Globus pallidus (tissue), 1 donor: ENCODE results near the gene NHLH2.

Source experiments
- DNase-seq: peaks from one replicate; pipeline ENCODE4 v3.0.0-alpha.2; 2015; ENCODE audit warnings: low spot score

The NHLH2 gene

GRCh38 chr1:115802416-115802815 is 38.5 kb downstream of the NHLH2 start:
- no peak for DNase-seq

- no peak for DNase-seq
These were observed 43.4 kb downstream of the NHLH2 start for GRCh38 chr1:115797486-115797885.

- no peak for DNase-seq
These were observed 44.0 kb downstream of the NHLH2 start for GRCh38 chr1:115796897-115797296.

- DNase-seq = no peak
These were observed 44.9 kb downstream of the NHLH2 start for GRCh38 chr1:115796036-115796435.

GRCh38 chr1:115794976-115795639 is 45.8 kb downstream of the NHLH2 start:
- no peak for DNase-seq

GRCh38 chr1:115793162-115793561 is 47.8 kb downstream of the NHLH2 start:
- no peak for DNase-seq

GRCh38 chr1:115791816-115792215 is 49.1 kb downstream of the NHLH2 start:
- DNase-seq = no peak

- no peak for DNase-seq
These were observed 50.1 kb downstream of the NHLH2 start for GRCh38 chr1:115790846-115791245.

GRCh38 chr1:115790356-115790755 is 50.6 kb downstream of the NHLH2 start:
- DNase-seq = no peak
